HG02610 (cell line): ENCODE measurements around the gene RIPOR1.
"Not testable (repeated sequence)": the region's sequence is repeated elsewhere in the genome, so short reads cannot be mapped to it uniquely, and the experiment has no call there.

Experiments used
- ATAC-seq: cut with Tn5 transposase; IDR thresholded peaks from one replicate; pipeline ENCODE4 v1.9.1; 2021; ENCODE audit warnings: mild to moderate bottlenecking, moderate library complexity; ENCODE audit not compliant: unreplicated experiment

Gene RIPOR1

GRCh38 chr16:67517155-67517445 is 11.5 kb upstream of the RIPOR1 start:
- no peak for ATAC-seq

DNA sequence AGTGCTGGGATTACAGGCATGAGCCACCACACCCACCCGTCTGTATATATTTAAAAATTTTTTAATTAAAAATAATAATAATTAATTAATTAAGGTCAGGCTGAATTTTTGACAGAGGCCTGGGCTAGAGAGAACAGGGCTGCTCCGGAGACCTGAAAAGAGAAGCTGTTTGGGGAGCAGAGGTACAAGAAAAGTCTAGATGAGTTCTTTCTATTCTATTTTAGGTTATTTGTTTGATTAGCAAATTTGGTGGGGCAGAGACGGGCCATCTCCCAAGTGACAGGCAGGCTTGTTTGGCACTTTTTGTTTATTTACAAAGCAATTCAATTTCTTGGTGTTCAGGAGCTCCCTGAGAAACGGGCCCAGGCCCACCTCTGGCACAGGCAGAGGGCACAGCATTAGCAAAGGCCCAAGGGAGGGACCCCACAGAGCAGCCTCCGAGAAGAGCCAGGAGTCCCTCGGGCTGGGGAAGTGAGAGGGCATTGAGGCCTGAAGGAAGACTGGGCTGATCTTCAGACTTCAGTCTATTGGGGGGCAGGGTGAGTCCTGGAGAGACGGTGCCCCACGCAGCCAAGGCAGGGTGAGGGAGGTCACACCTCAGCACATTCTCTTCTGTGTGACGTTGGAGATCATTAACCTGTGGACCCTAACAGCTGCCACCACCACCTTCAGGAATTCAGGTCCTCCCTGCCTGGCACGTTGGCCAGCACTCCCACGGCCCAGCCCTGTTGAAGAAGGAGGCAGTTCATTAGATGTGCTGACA is 10.8 kb upstream of the RIPOR1 start:
- ATAC-seq: peak; percentile 30

DNA sequence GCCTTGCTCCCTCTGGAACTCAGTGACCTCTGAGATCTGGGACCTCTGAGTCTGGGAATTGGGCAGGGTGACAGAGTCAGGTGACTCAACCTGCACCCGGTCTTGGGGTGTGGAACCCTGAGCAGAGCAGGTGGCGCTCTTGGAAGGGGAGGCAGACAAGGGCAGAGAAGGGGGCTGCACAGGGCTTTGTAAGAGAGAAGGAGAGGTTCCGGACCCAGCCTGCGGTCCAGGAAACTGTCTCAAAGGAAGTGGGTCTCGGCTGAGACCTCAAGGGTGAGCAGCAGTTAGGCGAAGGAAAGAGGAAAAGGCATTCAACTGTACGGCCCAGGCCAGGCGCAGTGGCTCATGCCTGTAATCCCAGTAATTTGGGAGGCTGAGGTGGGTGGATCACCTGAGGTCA is 10.0 kb upstream of the RIPOR1 start:
- ATAC-seq: no peak

- ATAC-seq: no peak
Observed at GRCh38 chr16:67519242-67519641, 9.4 kb upstream of the RIPOR1 start.

- peak; percentile 75 for ATAC-seq
Observed at GRCh38 chr16:67521095-67521804, 7.4 kb upstream of the RIPOR1 start.

- ATAC-seq: no peak
Observed at GRCh38 chr16:67525176-67525860, 3.3 kb upstream of the RIPOR1 start.

DNA sequence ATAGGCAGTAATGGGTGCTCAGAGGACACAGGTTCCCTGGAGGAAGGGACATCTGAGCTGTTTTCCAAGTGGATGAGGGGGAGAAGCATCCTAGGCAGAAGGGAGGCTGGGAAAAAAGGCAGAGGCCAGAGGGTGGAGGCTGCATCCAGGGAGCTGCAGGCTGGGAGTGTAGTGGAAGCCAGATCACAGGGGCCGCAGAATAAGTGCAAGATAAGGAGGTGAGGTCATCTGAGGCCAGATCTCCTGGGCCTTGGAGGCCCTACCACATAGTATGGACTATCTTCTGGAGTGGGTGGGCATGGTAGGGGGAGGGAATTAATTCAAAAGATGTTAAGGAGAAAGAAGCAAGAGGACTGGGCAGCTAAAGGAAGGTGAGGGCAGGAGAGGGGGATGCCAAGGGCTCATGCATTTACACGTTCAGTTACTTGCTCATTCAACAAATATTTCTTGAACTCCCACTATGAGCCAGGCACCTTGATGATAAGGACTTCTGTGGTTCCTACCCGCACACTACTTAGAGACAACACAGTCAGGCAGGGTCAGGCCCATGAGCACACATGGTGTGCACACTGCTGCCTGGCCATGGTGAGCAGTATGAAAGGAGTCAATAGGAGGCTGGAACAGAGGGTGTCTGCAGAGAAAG is 2.4 kb upstream of the RIPOR1 start:
- ATAC-seq: no peak

- ATAC-seq: no peak
Observed at GRCh38 chr16:67528870-67529581, 397 bp downstream of the RIPOR1 start.

DNA sequence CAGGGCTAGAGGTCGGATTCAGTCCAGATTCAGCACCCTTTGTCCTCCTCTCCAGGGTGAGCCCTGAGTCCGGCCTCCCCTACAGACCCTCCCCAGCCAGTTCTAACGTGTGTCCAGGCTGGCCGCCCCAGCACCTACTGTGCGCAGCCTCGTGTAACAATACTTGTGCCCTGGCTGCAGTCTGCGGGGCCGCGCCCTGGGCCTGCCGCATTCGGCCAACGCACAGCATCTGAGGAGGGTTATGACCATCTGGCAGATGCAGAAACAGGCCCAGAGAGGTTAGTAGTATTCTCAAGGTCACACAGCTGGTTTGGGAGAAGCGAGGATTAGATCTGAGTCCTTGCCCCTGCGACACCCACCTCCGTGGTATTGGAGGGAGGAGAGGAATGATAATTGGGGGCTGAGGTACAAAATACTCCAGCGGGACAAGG is 968 bp downstream of the RIPOR1 start:
- ATAC-seq: no peak

DNA sequence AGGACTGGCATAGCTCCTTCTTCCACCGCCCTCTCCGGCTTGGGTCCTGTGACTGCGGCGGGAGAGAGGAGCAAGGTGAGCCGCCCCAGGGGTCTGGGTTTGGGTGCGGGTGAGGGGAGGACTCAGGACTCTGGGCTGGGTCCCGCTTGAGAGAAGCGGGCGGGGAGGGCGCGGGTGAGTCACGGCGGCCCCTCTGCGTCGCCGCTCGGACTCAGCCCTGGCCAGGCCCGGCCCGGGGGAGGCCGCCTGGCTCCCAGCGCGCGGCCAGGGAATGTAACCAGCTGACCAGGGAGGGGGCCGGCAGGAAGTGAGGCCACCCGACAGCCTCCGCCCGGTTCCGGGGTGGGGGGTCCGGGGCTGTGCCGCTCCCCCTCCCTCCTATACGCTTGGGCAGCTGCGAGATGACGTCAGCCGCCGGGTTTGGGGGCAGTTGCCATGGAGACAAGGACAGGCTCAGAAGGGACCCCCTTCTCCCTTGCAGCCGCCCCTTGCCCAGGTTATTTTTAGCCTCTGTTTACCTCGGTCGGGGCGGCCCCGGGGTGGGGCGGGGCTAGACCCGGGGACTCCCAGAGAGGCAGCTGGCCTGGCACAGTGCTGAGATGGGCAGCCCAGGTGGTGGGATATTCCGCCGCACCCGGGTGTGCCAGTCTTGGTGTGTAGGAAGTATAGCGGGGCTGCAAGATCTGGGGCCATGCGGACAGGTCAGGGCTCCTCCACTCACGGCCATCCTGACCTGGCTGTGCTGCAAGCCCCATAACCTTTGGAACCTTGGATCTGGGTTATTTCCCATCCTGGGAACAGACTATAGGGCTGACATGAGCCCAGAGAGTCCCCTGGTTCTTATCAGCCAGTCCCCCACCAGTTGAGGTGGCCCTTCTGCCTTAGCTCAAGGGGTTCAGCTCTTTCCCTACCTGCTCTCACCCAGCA is 1.6 kb downstream of the RIPOR1 start:
- ATAC-seq: no peak

DNA sequence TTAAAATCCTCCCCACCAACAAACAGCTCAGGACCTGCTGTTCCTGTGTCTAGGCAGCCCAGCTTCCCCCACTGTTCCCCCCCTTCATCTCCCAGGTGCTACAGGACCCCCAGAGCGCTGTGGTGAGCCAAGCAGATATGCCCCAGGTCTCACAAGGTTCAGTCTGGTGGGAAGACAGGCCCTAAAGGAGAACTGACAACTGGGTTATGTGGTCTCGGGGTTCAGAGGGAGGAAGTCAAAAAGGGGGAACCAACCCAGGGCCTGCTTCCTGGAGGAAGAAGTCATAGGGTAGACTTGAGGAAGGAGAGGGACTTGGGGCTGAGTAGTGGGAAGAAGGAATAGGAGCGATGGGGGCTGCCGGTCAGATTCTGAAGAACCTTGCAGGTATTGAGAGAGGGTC is 2.6 kb downstream of the RIPOR1 start:
- no peak for ATAC-seq

GRCh38 chr16:67533024-67533560 is 4.5 kb downstream of the RIPOR1 start:
- ATAC-seq: no peak

- ATAC-seq: not testable (repeated sequence)
Observed at GRCh38 chr16:67533987-67534386, 5.4 kb downstream of the RIPOR1 start.

DNA sequence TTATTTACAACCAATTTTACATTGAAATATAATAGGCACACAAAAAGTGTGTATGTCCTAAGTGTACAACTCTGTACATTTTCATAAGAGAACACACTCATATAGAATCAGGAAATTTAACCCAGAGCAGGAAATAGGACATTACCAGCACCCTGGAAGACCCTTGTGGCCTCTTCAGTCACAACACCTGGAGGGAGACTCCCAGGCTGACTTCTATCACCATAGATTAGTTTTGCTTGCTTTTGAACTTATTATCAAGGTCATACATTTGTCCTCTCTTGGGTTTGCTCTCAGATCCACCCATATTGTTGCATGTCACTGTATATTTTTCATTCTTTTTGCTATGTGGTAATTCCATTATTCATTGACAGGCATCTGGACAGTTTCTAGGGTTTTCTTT is 5.8 kb downstream of the RIPOR1 start:
- ATAC-seq: no peak

GRCh38 chr16:67535201-67535600 is 6.6 kb downstream of the RIPOR1 start:
- ATAC-seq: no peak

DNA sequence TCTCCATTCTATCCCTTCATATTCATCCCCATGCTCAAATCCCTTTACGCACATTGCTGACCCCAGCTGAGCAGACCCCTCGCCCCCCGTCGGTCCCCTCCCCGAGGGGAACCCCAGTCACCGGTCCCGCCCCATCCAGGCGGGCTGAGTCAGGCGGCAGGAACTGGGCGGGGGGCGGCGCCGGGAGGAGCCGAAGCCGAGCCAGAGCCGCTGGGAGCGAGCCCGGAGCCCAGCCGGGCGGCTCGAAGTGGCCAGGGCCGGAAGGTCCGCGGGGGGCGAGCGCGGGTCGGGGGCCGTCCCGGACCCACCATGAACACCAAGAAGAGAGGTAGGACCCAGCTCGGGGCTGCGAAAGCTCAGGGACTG is 8.6 kb downstream of the RIPOR1 start:
- peak; percentile 34 for ATAC-seq

DNA sequence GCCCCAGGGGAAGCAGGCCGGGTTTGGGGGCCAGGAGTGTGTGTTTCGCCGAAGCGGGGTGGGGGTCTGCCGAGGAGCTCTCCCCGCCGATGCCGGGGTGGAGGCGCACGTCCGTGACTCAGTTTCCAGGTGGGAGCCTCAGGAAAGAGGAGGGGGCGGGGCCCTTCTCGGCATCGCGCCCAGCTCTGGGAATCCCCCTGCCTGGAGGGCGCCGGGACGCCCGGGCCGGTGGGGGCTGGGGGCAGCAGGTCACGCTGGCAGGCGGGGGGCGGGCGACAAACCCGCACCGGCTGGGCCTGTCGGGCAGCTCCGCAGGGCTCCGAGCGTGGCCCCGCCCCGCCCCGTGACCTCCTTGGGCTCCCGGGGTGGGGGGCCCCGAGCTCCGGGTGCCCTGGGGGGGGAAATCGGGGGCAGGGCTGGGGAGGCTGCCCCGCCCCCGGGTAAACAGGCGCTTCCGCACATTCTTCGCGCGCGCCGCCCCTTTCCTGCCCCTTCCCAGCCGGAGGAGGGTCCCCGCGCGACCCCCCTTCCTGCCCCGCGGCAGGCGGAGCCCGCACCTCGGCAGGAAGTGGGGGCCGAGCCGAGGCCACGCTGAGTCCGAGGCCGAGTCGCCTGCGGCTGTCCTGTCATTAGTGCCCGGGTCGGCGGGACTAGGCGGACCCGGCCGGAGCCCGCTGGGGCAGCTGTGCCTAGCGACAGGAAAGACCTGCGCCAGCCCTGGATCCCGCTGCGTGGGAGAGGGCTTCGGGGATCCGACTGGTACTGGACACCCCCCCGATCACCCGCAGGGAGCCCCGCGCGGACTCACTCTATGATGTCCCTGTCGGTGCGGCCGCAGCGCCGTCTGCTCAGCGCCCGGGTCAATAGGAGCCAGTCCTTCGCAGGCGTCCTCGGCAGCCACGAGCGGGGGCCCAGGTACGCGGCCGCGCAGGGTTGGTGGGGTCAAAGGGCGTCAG is 9.3 kb downstream of the RIPOR1 start:
- ATAC-seq: peak; percentile 30

- ATAC-seq: no peak
Observed at GRCh38 chr16:67538666-67539101, 10.1 kb downstream of the RIPOR1 start.
